NCI-H128 (cell line): ENCODE measurements around the gene RNASE3.
"Not testable (repeated sequence)": the region's sequence is repeated elsewhere in the genome, so short reads cannot be mapped to it uniquely, and the experiment has no call there.

Source experiments
- DNase-seq: peaks from one replicate; lab custom pipeline; 2025; ENCODE audit not compliant: unreplicated experiment; lab: John Stamatoyannopoulos, UW

The RNASE3 gene

GRCh38 chr14:20910822-20911221, 19.6 kb downstream of the RNASE3 start:
- not testable (repeated sequence) for DNase-seq

DNA sequence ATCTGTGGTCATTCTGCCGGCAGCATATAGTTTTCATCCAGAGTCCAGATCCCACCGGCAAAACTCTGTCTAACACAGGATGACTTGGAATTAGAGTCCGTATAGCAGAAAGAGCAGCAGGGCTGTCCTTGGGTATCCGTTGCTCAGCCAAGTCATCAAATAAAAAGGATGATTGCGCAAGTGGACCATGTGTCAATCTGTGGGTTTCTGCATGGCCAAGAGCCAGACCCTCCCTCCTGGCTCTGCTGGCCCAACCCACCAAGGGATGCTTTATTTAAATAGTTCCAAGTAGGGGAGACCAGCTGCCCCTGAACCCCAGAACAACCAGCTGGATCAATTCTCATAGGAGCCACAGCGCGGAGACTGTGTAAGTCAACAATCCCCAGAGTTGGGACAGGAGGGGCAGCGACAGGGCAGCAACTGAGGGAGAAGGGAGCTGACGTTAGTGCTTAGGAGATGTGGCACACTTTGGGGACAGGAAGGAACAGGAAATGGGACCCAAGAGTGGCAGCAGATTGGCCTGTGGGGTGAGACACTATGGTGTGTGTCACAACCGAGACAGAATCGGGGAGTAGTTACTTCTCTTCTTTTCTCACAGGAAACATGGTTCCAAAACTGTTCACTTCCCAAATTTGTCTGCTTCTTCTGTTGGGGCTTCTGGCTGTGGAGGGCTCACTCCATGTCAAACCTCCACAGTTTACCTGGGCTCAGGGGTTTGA, 28.0 kb downstream of the RNASE3 start:
- DNase-seq = not testable (repeated sequence)

DNA sequence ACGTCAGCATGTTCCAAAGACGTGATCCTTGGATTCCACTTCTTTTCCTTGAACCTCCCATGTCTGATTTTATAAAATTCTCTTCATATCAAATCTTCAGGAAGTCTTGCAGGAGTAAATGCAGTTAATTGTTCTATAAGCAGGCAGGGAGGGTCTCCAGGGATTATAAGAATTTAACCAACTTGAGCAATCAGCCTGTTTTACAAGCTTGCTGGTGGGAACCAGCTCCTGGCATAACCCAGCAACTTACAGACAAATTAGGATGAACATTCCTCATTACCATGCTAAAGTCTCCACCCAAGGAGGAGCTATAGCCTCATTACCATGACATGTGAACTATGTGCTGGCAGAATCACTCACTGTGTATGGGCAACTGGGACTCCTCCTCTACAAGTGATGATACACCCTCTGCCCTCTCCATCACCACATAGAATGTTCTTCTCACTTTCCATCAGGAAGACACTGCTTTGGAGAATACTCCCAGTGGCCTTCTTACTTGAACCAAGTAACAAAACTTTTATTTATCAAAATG, 32.6 kb downstream of the RNASE3 start:
- not testable (repeated sequence) for DNase-seq

DNA sequence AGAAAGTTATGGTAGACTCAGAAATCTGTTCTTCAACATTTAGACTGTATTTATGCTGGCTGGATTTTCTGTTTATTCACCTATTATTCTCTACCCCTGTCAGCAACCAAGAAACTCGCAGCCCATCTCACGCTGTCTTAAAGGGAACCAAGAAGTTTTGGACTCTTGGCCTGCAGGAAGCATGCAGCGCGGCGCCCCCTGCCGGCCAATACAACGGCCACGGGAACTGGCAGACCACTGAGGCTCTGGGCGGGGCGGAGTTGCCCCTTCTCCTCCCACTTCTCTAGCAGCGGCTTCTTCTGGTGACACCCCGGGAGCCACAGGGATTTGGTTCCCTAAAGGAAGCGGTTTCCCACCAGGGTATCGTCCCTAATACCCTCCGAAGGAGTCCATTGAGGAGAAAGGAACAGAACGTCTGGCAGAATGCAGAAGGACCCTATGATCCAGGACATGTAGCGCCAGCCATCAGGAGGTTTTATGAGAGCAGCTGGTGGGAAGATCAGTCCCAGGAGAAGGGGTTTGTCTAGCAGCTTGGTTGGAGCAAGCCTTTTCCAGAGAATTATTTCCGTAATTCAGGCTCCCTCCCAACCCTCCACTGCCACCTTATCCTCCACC, 43.1 kb downstream of the RNASE3 start:
- no peak for DNase-seq

DNA sequence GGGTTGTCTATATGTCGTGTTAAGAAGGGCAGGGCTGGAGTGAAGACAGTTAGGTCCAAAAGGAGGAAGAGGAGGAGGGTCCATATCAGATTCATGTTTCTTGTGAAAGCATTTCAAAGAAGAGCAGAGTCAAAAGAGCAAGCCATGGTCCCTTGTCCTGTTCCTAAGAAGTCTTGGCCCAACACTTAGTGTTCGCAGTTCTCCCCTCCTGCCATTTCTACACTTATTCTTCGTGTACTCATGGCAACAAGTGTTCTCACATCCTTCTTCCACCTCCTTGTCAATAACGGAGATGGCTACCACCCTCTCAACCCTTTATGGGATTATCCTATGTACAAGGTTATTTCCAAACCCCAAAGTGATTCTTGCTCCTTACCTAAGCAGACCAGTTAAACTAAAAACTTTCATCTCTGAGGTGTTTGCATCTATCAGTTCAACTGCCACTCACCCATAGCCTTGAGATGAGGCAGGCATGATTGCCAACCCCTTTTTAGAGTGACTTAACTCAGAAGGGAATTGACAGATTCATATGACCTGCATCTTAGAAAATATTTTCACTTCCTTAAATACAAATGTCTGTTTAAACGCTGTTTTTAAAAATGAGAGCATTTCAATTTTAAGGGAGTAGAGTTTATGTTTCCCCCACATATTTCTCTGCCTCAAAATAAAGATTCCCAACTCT, 44.3 kb downstream of the RNASE3 start:
- no peak for DNase-seq
